Neural progenitor cell (in vitro differentiated cells): Measurements from ENCODE around the gene GPR149.

ENCODE experiments used
- CTCF ChIP-seq: fragments of 200-600 bp; sonication (generic); IDR thresholded peaks from 2 replicates; pipeline ENCODE4 v1.5.1; 2017; ENCODE audit warnings: antibody characterized with exemption, mild to moderate bottlenecking
- EZH2 ChIP-seq: fragments of 200-600 bp; sonication (generic); IDR thresholded peaks from 2 replicates; pipeline ENCODE4 v1.6.1; 2017; ENCODE audit warnings: antibody characterized with exemption, mild to moderate bottlenecking, moderate library complexity

- TF ChIP-seq CTCF (no peak), EZH2 (no peak)
These were observed 112.8 kb downstream of the GPR149 start for GRCh38 chr3:154316974-154317767.
